ENCODE results near the gene CHST15.

Gene CHST15

DNA sequence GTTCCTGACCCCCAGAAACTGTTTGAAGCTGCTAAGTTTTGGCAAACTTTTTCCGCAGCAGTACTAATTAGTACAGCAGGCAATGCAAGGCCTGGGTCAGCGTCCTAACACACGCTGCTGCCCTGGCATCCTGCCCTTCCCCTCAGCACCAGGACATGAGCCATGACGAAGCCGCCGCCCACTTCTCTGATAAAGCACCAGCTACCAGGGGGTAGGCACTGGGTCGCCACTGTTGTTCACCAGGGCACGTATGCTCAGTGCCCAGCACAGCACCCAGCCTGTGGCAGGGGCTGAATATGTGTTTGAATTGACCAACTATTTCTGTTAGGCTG lies 59.5 kb downstream of the CHST15 start:
- TF ChIP-seq, protein P1, sequence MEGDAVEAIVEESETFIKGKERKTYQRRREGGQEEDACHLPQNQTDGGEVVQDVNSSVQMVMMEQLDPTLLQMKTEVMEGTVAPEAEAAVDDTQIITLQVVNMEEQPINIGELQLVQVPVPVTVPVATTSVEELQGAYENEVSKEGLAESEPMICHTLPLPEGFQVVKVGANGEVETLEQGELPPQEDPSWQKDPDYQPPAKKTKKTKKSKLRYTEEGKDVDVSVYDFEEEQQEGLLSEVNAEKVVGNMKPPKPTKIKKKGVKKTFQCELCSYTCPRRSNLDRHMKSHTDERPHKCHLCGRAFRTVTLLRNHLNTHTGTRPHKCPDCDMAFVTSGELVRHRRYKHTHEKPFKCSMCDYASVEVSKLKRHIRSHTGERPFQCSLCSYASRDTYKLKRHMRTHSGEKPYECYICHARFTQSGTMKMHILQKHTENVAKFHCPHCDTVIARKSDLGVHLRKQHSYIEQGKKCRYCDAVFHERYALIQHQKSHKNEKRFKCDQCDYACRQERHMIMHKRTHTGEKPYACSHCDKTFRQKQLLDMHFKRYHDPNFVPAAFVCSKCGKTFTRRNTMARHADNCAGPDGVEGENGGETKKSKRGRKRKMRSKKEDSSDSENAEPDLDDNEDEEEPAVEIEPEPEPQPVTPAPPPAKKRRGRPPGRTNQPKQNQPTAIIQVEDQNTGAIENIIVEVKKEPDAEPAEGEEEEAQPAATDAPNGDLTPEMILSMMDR (conservative IDR thresholded peaks at IDR 0.05), result no peak
- TF ChIP-seq ZFX (IDR thresholded peaks at IDR 0.05), result no peak
- no peak overlapping the region for H3K27ac ChIP-seq

DNA sequence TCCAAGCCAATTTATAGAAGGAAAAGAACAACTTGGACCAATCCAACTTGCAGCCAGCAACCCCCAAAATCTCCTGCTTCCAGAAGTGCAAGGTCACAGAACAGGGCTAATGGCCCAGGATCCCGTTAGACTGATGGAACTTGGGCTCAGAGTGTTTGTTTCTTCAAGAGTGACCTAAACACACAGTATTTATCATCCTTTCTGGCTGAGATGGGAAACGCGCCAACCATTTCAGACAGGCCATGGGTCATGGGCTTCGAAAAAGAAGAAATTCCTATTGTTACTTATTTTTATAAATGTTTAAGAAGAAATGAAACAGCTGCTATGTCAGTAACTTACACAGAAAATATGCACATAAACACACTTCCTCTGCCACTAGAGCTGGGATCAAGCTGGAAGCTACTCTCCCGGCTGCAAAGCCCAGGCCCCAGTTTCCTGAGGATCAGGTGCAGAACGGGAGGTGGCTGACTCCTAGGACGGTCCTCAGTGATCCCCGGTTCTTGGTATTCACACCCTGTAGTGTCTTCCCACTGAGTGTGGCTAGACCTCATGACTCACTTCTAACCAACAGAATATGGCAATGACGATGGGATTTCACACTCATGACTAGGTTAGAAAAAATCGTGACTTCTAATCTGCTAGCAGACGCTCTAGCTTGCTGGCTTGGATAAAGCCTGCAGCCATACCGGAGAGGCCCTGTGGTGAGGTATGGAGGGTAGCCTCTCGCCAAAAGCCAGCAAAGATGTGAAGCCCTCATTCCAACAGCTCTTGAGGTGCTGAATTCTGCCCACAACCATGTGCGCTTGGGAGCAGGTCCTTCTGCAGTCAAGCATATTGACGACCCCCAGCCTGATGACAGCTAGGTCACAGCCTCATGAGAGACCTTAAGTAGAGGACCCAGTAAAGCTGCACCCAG lies 60.2 kb downstream of the CHST15 start:
- no peak overlapping the region for H3K27ac ChIP-seq
- TF ChIP-seq, protein P1 (conservative IDR thresholded peaks at IDR 0.05), result no peak
- TF ChIP-seq ZFX (IDR thresholded peaks at IDR 0.05), result no peak

DNA sequence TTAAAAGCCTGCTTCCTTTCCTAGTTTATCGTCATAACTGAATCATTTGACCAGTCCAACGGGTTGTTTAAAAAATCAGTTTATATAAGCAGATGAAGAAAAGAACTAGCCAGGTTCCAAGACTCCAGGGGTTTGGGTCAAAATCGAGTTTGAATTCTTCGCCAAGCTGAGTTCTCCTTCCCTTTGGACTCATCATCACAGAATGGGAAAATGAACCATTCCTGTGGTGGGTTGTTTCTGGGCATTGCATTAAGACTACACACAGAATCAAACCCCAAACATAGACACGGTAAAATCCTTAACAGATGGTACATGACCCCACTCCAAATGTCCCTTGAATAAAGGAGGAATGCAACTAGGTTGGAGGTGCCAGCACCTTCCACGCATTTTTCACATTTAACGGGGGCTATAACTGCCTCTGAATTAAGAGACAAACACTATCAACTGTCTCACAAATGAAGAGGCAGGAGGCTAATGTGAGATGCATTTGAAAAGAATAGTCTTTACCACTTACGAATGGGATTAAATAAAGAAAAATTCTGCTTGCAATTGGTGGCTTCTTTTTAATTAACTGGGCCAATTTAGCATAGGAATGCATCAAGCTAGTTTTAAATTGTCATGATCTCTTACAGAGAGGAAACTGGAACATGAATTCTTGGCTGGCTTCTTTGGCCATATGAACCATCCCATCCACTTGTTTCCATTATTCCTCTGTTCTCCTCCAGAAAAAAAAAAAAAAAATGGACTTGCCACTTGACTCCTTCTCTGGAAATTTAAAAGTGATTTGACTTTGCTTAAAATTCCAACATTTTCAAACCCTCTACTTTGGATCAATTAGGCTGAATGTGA lies 61.1 kb downstream of the CHST15 start:
- no peak overlapping the region for H3K27ac ChIP-seq
- TF ChIP-seq ZFX (IDR thresholded peaks at IDR 0.05), result no peak
- TF ChIP-seq, protein P1 (conservative IDR thresholded peaks at IDR 0.05), result no peak

DNA sequence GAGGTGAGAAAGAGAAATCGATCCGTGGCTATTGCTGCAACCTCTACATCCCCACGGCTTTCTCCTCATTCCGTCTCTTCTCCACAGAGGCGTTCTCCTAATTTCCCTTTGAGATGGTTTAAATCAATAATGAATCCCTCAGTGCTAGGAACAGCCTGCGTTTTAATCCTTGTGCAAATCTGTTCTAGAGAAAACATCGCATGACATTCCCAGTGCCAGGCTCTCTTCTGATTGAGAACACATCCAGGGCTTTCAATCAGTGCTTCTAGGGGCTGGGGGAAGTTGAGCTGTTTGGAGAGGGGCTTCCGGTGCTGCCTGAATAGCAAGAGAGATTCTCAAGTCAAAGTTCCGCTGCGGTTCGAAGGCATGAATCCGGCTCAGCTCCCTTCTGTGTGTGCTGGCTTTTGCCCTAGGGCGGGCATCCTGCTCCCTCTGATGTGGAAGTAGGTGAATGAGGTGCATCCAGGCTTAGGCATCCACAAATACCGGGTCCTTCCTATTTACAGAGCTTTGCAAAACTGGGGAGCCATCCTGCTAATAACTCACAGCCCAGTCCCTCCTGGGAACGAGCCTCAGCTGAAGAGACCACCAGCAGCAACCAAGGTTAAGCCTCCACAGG lies 62.8 kb downstream of the CHST15 start:
- no peak overlapping the region for H3K27ac ChIP-seq
- TF ChIP-seq, protein P1 (conservative IDR thresholded peaks at IDR 0.05), result no peak
- TF ChIP-seq ZFX (IDR thresholded peaks at IDR 0.05), result no peak

DNA sequence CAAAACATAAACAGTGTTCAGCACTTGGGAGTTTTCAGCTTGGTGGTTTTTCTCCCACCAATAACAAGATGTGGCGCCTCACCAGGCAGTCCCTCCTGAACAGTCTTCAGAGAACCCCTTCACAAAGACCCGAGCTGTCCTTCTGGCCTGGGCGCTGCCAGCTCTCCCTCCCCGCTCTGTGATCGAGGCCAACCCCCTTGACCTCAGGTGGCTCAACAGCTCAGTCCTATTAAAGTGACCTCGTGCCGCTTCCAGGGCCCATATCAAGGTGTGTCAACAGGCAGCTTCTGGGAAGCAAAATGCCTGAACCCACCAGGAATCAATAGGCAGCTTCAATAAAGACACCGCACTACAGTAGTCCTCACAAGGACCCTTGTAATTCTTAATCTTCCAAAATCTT lies 63.3 kb downstream of the CHST15 start:
- no peak for TF ChIP-seq ZFX (IDR thresholded peaks at IDR 0.05)
- TF ChIP-seq, protein P1 (conservative IDR thresholded peaks at IDR 0.05), result no peak
- H3K27ac ChIP-seq, result no peak overlapping the region

DNA sequence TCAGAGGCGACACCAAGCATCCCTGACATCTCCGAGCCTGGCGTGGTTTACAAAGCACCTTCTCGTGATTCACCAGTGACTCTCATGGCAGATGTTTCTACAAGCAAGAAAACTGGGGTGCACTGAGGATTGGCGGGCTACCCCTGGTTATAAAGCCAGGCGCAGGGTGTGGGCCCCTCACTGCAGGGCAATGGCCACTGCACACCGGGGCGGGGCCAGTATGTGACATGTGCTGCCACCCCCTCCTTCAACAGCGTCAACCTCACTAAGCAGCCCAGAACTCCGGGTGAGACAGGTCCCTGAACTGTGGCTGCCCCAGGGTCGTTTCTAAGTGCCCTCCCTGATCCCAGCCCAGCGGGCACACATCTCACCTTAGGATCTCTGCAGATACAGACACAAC lies 63.8 kb downstream of the CHST15 start:
- no peak overlapping the region for H3K27ac ChIP-seq
- TF ChIP-seq, protein P1 (conservative IDR thresholded peaks at IDR 0.05), result no peak
- no peak for TF ChIP-seq ZFX (IDR thresholded peaks at IDR 0.05)
